A204.1 (cell line): ENCODE measurements around the gene TRAPPC12.

Experiments
- FAIRE-seq: peaks from 2 replicates; lab custom pipeline; 2012; peaks lifted over from hg19 to GRCh38; lab: Jason Lieb, UNC

TRAPPC12 gene

GRCh38 chr2:3408781-3409180 lies 29.3 kb downstream of the TRAPPC12 start:
- FAIRE-seq = no peak

DNA sequence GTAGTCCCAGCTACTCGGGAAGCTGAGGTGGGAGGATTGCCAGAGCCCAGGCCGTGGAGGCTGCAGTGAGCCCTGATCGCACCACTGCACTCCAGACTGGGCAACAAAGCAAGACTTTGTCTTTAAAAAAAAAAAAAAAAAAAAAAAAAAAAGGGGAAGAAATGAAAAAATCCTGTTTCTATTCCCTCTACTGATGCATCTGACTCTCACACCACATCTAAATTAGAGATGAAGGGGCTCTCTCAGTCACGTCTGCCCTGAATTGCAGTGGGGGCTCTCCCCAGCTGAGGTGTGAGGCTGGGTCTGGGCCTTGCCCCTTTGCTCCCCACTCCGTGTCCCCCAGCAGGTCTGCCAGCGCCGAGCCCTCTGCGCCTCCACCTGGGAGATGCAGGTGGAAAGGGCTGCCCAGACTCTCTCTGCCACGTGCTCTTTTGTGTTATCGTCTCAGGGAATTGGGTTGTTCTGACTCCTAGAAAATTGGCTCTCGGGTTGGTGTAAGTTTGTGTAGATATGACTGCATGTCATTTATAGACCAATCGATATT lies 30.2 kb downstream of the TRAPPC12 start:
- no peak for FAIRE-seq

- FAIRE-seq = no peak
These were observed 31.6 kb downstream of the TRAPPC12 start for GRCh38 chr2:3411103-3411502.

DNA sequence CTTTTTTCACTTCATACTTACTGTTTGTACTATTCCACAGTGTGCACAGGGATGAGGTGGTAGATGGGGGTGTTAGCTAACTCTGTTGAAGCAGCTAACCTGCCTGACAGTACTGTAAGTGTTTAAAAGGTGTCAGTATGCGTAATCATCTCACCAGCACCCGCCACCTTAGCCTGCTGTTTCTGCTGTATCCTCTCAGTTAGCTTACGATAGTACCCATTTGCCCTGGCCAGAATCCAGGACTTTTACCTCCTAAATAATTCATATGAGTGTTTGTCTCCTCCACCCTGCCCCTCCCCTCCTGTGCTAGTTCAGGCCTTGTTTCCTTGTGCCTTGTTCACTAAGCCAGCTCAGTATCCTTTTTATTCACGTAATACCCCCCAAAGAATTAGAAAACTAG lies 34.2 kb downstream of the TRAPPC12 start:
- no peak for FAIRE-seq

GRCh38 chr2:3414133-3414860 lies 34.8 kb downstream of the TRAPPC12 start:
- FAIRE-seq = no peak

DNA sequence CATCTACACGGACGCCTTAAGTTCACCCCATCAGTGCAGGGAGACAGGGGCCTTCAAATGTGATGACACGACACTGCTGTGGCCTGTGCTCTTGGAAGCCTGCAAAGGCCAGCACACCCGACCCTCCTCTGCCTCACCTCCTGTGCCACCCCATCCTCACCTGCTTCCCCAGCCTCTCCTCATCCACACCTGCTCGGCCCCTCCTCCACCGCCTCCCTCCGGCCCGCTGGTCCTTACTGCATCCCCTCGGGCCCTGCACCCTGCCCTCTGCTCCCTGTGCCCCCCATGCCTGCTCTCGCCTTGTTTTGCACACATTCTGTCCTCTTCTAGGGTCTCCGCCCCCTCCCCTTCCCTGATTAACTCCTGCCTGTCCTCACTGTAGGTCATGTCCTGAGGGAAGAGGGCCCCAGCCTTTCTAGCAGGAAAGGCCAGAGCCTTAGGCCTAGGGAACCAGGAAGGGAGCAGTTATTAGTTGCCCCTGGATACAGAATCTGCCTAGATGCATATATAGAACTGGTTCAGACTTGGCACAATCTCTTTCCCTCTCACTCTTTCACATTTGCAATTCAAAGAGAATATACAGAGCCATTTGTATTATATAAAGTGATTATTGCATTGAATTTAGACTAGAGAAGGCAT lies 39.4 kb downstream of the TRAPPC12 start:
- no peak for FAIRE-seq

GRCh38 chr2:3420076-3420768 lies 40.7 kb downstream of the TRAPPC12 start:
- FAIRE-seq = no peak

- FAIRE-seq = no peak
These were observed 41.4 kb downstream of the TRAPPC12 start for GRCh38 chr2:3420769-3421397.

DNA sequence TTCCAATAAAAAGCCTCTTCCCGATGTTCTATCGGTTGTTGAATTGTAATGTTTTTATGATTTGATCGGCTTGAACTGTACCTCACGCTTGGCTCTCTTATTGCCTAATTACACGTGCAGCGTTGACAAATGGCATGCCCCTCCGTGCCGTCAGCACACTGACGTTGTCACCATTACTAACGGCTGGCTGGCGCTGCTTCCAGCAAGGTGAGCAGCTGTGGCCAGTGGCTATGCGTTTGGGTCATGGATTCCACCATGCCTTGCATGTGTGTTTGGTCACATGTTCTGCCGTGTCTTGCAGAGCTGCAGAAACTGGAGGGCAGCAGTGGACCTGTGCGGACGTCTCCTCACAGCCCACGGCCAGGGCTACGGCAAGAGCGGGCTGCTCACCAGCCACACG lies 42.1 kb downstream of the TRAPPC12 start:
- FAIRE-seq = no peak

- FAIRE-seq = no peak
These were observed 42.8 kb downstream of the TRAPPC12 start for GRCh38 chr2:3422161-3422779.

GRCh38 chr2:3423492-3424170 lies 44.1 kb downstream of the TRAPPC12 start:
- FAIRE-seq = no peak

GRCh38 chr2:3424171-3424795 lies 44.8 kb downstream of the TRAPPC12 start:
- no peak for FAIRE-seq

DNA sequence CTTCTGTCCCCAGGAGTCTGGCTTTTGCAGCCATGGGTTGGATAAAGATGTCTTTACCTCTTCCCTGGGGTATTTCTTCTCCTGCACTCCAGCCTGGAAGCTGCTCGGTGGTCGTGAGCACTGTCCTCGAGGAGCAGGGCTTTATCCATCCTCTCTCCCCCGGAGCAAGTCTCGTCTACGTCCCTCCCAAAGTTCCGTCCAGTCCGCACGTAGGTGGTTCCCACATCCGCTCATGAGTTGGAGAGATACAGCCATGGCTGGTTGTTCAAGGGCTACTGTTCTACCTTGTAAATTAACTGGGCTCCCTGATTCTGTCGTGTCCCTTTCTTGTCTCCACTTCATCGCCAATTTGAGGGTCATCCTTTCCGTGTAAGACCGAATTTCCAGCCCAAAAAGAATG lies 47.1 kb downstream of the TRAPPC12 start:
- FAIRE-seq = no peak

DNA sequence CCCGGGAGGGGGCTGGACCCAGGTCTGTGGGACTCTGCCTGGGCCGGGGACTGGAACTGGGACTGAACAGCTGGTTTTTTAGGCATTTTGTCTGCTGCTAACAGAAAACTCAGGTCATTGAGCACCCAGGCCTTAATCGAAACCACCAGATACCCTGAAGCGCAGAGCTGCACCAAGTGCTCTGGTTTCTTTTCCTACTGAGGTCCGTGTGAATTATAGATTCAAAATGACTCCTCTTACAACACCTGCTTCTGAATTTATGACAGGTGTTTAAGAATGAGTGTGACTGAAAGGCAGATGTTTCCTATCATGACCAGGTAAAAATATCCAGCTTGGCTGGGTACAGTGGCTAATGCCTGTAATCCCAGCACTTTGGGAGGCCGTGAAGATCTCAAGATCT lies 47.8 kb downstream of the TRAPPC12 start:
- FAIRE-seq = no peak

DNA sequence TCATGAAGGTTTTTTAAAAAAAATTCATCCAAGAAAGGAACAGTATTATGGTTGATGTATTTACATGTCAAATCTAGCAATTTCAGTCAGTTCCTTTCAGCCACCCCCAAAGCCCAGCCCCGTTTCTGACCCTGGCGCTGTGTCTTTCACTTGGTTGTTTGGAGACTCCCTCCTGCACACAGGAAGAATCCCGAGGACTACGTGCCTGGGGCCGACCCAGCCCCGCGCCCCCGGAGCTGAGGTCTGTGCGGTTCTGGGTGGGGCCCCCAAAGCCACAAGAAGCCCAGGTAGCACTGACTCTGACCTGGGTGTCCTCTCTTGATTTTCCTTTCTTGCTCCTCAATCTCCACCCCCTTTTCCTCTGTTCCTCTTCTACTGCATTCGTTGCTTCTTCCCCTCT lies 49.1 kb downstream of the TRAPPC12 start:
- FAIRE-seq = no peak

DNA sequence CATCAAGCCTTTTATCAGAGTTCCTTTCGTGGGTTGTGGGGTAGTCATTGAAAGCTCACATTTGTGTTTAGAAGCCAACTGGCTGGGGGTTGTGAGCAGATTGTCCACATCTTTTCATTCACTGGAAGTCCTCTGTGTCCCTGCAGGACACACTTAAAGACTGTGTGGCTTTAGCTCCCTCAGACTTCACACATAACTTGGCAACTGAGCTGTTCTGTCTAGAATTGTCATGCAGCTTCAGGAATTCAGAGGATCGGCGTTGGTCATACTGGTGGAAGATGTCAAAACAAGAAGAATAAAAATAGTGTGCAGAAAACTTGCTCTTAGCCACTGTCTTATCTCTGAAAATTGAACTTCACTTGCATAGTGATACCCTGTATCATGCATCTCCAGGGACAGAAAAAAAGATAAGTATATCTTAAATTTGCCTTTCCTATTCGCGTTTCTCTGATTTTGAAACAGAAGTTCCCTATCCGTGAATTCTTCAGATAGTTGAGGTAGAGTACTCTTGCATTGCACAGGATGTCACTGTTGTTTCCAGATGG lies 49.6 kb downstream of the TRAPPC12 start:
- FAIRE-seq = no peak

GRCh38 chr2:3430172-3430571 lies 50.7 kb downstream of the TRAPPC12 start:
- FAIRE-seq = no peak

GRCh38 chr2:3430740-3431490 lies 51.4 kb downstream of the TRAPPC12 start:
- FAIRE-seq = no peak

- FAIRE-seq = no peak
These were observed 52.6 kb downstream of the TRAPPC12 start for GRCh38 chr2:3432067-3432466.

DNA sequence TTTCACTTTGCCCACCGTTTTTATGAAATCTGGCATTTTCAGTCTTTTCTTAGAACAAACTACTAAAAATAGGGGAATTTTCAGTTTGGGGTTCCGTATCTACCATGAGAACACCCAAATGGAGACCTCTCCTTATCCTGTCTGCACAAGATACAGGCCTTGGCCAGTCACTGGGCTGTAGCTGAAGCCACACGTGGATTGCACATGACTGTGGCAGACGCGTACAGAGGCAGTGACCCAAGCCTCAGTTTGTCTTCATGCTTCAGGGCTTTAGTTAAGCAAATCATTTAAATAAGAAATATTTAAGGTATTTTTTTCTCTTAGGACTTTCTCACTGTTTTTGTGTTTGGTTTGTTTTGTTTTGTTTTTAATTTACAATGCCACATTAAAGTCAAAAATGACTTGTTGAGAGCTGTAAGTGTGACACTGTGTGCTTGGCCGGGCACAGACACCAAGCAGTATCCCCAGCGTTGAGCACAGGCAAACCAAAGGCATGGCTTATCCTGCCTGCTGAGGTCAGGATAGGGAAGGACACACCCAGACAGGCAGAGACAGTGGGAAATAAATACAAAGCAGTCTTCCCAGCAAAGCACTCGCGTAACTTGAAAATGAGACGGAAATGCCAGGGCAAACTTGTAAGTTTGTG lies 53.3 kb downstream of the TRAPPC12 start:
- no peak for FAIRE-seq
